HL-60 (cell line): ENCODE results near the gene CCDC54.

Experiments
- CTCF ChIP-seq: IDR thresholded peaks from one replicate; pipeline ENCODE4 v1.5.1; 2011; ENCODE audit warnings: low read length, control low read depth, inconsistent platforms; ENCODE audit not compliant: insufficient read depth
- REST ChIP-seq: IDR thresholded peaks from 2 replicates; pipeline ENCODE4 v1.6.1; 2012; ENCODE audit warnings: low read depth; ENCODE audit not compliant: insufficient replicate concordance
- SPI1 ChIP-seq: IDR thresholded peaks from 2 replicates; pipeline ENCODE4 v1.6.1; 2012; ENCODE audit warnings: low read depth, mild to moderate bottlenecking, borderline replicate concordance

GRCh38 chr3:107347751-107348150 lies 29.5 kb upstream of the CCDC54 start:
- TF ChIP-seq CTCF (no peak), REST (no peak), SPI1 (no peak)
